Peyer's patch (tissue), 4 donors: ENCODE measurements around the gene CSNK1A1L.

Source experiments
- POLR2A ChIP-seq, 2 donors: fragments of 450-650 bp; IDR thresholded peaks; one replicate each; pipeline ENCODE4 v1.5.1; 2017; ENCODE audit warnings: antibody characterized with exemption in 2 of 2, mild to moderate bottlenecking in 2 of 2, moderate library complexity in 2 of 2
- TF ChIP-seq, protein P1 (sequence below), 6 experiments: fragments of 450-650 bp in 4 of 6; fragments of 200-600 bp in 2 of 6; sonication (generic) in 1 of 6; IDR thresholded peaks; one replicate each; pipeline ENCODE4 v1.5.1; 2017 to 2019; ENCODE audit warnings: antibody characterized with exemption in 6 of 6, mild to moderate bottlenecking in 3 of 6, moderate library complexity in 1 of 6

DNA sequence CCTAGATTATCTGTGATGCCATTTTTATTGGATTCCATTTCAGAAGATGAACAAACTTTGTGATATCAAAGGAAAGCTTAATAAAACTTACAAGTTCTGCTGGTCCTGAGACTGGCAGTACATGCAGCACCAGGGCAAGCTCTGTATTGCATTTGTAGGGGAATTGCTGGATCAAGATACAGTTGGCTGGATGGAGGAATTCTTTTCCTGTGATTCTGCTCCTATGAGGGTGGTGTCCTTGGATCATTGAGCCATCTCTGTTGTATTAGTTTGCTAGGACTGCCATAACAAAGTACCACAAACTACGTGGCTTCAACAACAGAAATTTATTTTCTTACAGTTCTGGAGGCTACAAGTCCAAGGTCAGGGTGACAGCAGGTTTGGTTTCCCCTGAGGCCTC, 33.9 kb upstream of the CSNK1A1L start:
- TF ChIP-seq, protein P1, sequence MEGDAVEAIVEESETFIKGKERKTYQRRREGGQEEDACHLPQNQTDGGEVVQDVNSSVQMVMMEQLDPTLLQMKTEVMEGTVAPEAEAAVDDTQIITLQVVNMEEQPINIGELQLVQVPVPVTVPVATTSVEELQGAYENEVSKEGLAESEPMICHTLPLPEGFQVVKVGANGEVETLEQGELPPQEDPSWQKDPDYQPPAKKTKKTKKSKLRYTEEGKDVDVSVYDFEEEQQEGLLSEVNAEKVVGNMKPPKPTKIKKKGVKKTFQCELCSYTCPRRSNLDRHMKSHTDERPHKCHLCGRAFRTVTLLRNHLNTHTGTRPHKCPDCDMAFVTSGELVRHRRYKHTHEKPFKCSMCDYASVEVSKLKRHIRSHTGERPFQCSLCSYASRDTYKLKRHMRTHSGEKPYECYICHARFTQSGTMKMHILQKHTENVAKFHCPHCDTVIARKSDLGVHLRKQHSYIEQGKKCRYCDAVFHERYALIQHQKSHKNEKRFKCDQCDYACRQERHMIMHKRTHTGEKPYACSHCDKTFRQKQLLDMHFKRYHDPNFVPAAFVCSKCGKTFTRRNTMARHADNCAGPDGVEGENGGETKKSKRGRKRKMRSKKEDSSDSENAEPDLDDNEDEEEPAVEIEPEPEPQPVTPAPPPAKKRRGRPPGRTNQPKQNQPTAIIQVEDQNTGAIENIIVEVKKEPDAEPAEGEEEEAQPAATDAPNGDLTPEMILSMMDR (IDR thresholded peaks at IDR 0.05), result no peak
- TF ChIP-seq POLR2A (IDR thresholded peaks at IDR 0.05), result no peak
